ENCODE measurements around the gene MN1.

DNA sequence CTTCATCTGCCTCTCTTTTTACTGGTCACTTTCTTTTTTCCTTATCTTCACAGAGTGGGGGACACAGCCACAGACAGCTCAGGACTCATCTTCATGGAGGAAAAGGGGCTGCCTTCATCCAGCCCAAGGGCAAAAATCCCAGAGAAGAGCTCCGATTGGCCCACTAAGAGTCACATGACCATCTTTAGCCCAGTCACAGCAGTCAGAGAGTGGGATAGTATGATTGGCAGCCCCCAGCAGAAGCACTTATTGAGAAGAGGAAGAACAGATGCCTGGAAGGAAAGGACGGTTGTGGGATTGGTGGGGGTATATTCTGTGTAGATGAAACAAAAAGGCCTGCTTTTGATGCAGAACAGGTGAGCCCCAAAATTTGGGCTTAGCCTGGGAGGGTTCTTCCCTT is 77.8 kb downstream of the MN1 start:
- TF ChIP-seq CTCF (IDR thresholded peaks at IDR 0.05), result no peak
- TF ChIP-seq POLR2A (IDR thresholded peaks at IDR 0.05), result no peak
- no peak for TF ChIP-seq POLR2AphosphoS5 (IDR thresholded peaks at IDR 0.05; ENCODE audit: insufficient read depth in 1 of 2, low read depth in 1 of 2)

All from vagina (tissue), 2 donors.